Neuronal stem cell (in vitro differentiated cells): ENCODE results near the gene SPATA12.

ENCODE experiments used
- DNase-seq: peaks from one replicate; pipeline ENCODE4 v3.0.0-alpha.2; 2013; ENCODE audit warnings: low spot score
- H2AFZ ChIP-seq: one replicate; pipeline ENCODE4 v1.6.1; 2013; ENCODE audit warnings: mild to moderate bottlenecking, low read length, inconsistent platforms
- H2AK5ac ChIP-seq: 2 replicates; pipeline ENCODE4 v1.6.1; 2013; ENCODE audit warnings: low read depth, mild to moderate bottlenecking, inconsistent platforms, low read length, moderate library complexity, mixed read lengths
- H2BK120ac ChIP-seq: 2 replicates; pipeline ENCODE4 v1.6.1; 2013; ENCODE audit warnings: low read depth, mild to moderate bottlenecking, inconsistent platforms, low read length, moderate library complexity, mixed read lengths
- H2BK12ac ChIP-seq: one replicate; pipeline ENCODE4 v1.6.1; 2013; ENCODE audit warnings: low read length, inconsistent platforms
- H2BK15ac ChIP-seq: 2 replicates; pipeline ENCODE4 v1.6.1; 2013; ENCODE audit warnings: mild to moderate bottlenecking, low read length, inconsistent platforms, mixed read lengths
- H2BK5ac ChIP-seq: one replicate; pipeline ENCODE4 v1.6.1; 2013; ENCODE audit warnings: inconsistent platforms, mild to moderate bottlenecking, low read length, moderate library complexity
- H3K14ac ChIP-seq: one replicate; pipeline ENCODE4 v1.6.1; 2013; ENCODE audit warnings: low read length, inconsistent platforms
- H3K18ac ChIP-seq: 2 replicates; pipeline ENCODE4 v1.6.1; 2013; ENCODE audit warnings: low read length, inconsistent platforms
- H3K23ac ChIP-seq: 2 replicates; pipeline ENCODE4 v1.6.1; 2013; ENCODE audit warnings: low read depth, mild to moderate bottlenecking, mixed read lengths, low read length, inconsistent platforms; ENCODE audit not compliant: poor library complexity
- H3K27ac ChIP-seq: replicated peaks from 3 replicates; pipeline ENCODE4 v1.5.1; 2013; ENCODE audit warnings: low read length, inconsistent platforms
- H3K27me3 ChIP-seq, 3 experiments: 2 replicates each; pipeline ENCODE4 v1.6.1; 2013; ENCODE audit warnings: low read length in 3 of 3, mild to moderate bottlenecking in 2 of 3, inconsistent platforms in 1 of 3, low read depth in 1 of 3, mixed read lengths in 1 of 3, moderate library complexity in 1 of 3; ENCODE audit not compliant: control insufficient read depth in 3 of 3, insufficient read depth in 3 of 3
- H3K36me3 ChIP-seq, 2 donors: replicated peaks in 1 of 2; 2 replicates each; pipeline ENCODE4 v1.6.1; 2013; ENCODE audit warnings: low read length in 2 of 2; ENCODE audit not compliant: control insufficient read depth in 2 of 2, insufficient read depth in 2 of 2
- H3K4ac ChIP-seq: 2 replicates; pipeline ENCODE4 v1.6.1; 2013; ENCODE audit warnings: inconsistent platforms, mild to moderate bottlenecking, low read length, moderate library complexity
- H3K4me1 ChIP-seq, 2 donors: 1 replicate in 1 of 2; 2 replicates in 1 of 2; pipeline ENCODE4 v1.6.1; 2013; ENCODE audit warnings: low read length in 2 of 2, low read depth in 1 of 2; ENCODE audit not compliant: control insufficient read depth in 2 of 2, insufficient read depth in 1 of 2
- H3K4me2 ChIP-seq: one replicate; pipeline ENCODE4 v1.6.1; 2013; ENCODE audit warnings: mild to moderate bottlenecking, low read length, inconsistent platforms; ENCODE audit not compliant: insufficient read depth, poor library complexity, severe bottlenecking
- H3K4me3 ChIP-seq, 2 donors: 2 replicates each; pipeline ENCODE4 v1.5.1; 2013; ENCODE audit warnings: low read length in 2 of 2, mild to moderate bottlenecking in 2 of 2, inconsistent platforms in 1 of 2, moderate library complexity in 1 of 2
- H3K79me1 ChIP-seq: one replicate; pipeline ENCODE4 v1.6.1; 2013; ENCODE audit warnings: low read depth, mild to moderate bottlenecking, inconsistent platforms, low read length, moderate library complexity
- H3K9ac ChIP-seq: one replicate; pipeline ENCODE4 v1.6.1; 2013; ENCODE audit warnings: mild to moderate bottlenecking, low read depth, low read length, inconsistent platforms; ENCODE audit not compliant: poor library complexity
- H3K9me3 ChIP-seq, 2 donors: replicated peaks in 1 of 2; 2 replicates each; pipeline versions ENCODE3 to v1.6.1; 2013; ENCODE audit warnings: low read length in 2 of 2, mild to moderate bottlenecking in 2 of 2, inconsistent platforms in 1 of 2, low read depth in 1 of 2, mixed read lengths in 1 of 2, moderate library complexity in 1 of 2; ENCODE audit not compliant: control insufficient read depth in 2 of 2, insufficient read depth in 1 of 2
- H4K8ac ChIP-seq: one replicate; pipeline ENCODE4 v1.6.1; 2013; ENCODE audit warnings: low read depth, mild to moderate bottlenecking, inconsistent platforms, low read length, moderate library complexity
- H4K91ac ChIP-seq: one replicate; pipeline ENCODE4 v1.6.1; 2013; ENCODE audit warnings: low read length, low read depth, mild to moderate bottlenecking, inconsistent platforms; ENCODE audit not compliant: poor library complexity
- WGBS, 2 donors: extraction: QIAGEN DNeasy Blood & Tissue Kit; methylation state at CpG; one replicate each; pipeline ENCODE4 v1.1.7; 2013; ENCODE audit warnings: missing lambda C conversion rate in 2 of 2, mixed read lengths in 1 of 2; ENCODE audit not compliant: insufficient read length in 2 of 2, insufficient replicate concordance in 1 of 2; ENCODE audit errors: extremely low coverage in 2 of 2; 5-methylcytosine and 5-hydroxymethylcytosine counted together

The SPATA12 gene

GRCh38 chr3:57098418-57099310 lies 38.2 kb downstream of the SPATA12 start:
- Histone ChIP-seq H2BK15ac (no peak overlapping the region), H3K18ac (no peak overlapping the region), H3K4me1 (no peaks in the 10 kb centered on the region), H3K9me3 (peaks cover 0 to under 1% of the 10 kb centered on the region in 2 donors), H3K79me1 (no peaks in the 10 kb centered on the region), H3K9ac (no peak overlapping the region), H4K8ac (no peak overlapping the region), H2AK5ac (no peak overlapping the region), H3K27ac (no peak overlapping the region), H2AFZ (no peak overlapping the region), H3K27me3 (no peaks in the 10 kb centered on the region), H3K36me3 (peaks cover 47 to 98% of the 10 kb centered on the region in 2 donors), H3K23ac (no peak overlapping the region), H2BK5ac (no peak overlapping the region), H2BK120ac (no peak overlapping the region), H3K4me2 (no peak overlapping the region), H3K4me3 (no peak overlapping the region), H3K4ac (no peak overlapping the region), H2BK12ac (no peak overlapping the region), H3K14ac (no peak overlapping the region), H4K91ac (no peak overlapping the region)
- DNase-seq: no peak
- no CpG with 5 or more reads among the region's 6 CpGs for WGBS, 2 donors

DNA sequence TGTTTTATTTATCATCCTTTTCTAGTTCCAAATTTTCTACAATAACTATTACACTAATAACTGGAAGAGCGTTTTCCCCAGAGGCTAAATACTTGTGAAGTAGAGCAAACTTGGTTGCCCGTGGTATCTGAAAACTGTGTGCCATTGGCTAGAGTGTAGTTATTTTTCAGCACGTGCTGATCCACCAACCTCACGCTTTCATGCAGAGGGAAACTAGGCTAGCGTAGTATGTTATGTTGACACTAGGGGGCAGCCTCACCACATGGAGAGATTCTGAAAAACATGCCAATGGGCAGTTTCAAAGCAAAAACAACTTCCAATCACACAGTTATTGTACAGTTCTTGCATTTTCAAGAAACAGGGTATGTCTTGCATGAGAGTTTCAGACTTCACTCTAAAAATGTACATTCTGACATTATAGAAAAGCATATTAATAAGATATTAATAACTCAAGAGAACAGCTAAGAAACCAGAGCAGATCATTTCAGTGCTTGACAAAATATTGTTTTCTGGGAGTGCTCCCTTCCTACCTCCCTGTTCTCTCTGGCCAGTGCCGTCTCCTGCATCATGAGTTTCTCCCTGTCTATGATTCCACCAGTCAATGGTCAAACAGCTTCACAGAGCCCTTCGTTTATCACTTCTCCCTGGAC lies 39.7 kb downstream of the SPATA12 start:
- H3K18ac ChIP-seq: no peak overlapping the region
- H4K91ac ChIP-seq: no peak overlapping the region
- H3K9me3 ChIP-seq: no peaks in the 10 kb centered on the region
- no peaks in the 10 kb centered on the region for H3K4me1 ChIP-seq
- no peak overlapping the region for H3K4me2 ChIP-seq
- H3K27ac ChIP-seq: no peak overlapping the region
- H2BK15ac ChIP-seq: no peak overlapping the region
- no peak overlapping the region for H2BK120ac ChIP-seq
- no peak overlapping the region for H3K4ac ChIP-seq
- H2AFZ ChIP-seq: no peak overlapping the region
- no peak overlapping the region for H3K23ac ChIP-seq
- peaks cover 46 to 98% of the 10 kb centered on the region in 2 donors for H3K36me3 ChIP-seq
- H3K27me3 ChIP-seq: no peaks in the 10 kb centered on the region
- no peak overlapping the region for H2BK5ac ChIP-seq
- no peak overlapping the region for H4K8ac ChIP-seq
- no peak overlapping the region for H2BK12ac ChIP-seq
- no peak overlapping the region for H3K9ac ChIP-seq
- H2AK5ac ChIP-seq: no peak overlapping the region
- DNase-seq: peak; percentile 74
- H3K4me3 ChIP-seq: no peak overlapping the region
- WGBS, 2 donors: no CpG with 5 or more reads among the region's 7 CpGs
- no peak overlapping the region for H3K14ac ChIP-seq
- no peaks in the 10 kb centered on the region for H3K79me1 ChIP-seq

- Histone ChIP-seq H2BK15ac (no peak overlapping the region), H3K4me2 (no peak overlapping the region), H3K4me3 (no peak overlapping the region), H3K79me1 (no peaks in the 10 kb centered on the region), H4K8ac (no peak overlapping the region), H3K27me3 (no peaks in the 10 kb centered on the region), H3K9me3 (no peaks in the 10 kb centered on the region), H3K36me3 (peaks cover 25 to 92% of the 10 kb centered on the region in 2 donors), H3K23ac (no peak overlapping the region), H4K91ac (no peak overlapping the region), H2AFZ (no peak overlapping the region), H3K27ac (no peak overlapping the region), H2BK120ac (no peak overlapping the region), H3K9ac (no peak overlapping the region), H2BK12ac (no peak overlapping the region), H3K4me1 (peaks cover 0 to 10% of the 10 kb centered on the region in 2 donors), H3K14ac (no peak overlapping the region), H2AK5ac (no peak overlapping the region), H2BK5ac (no peak overlapping the region), H3K18ac (no peak overlapping the region), H3K4ac (no peak overlapping the region)
- no peak for DNase-seq
- WGBS, 2 donors: no CpG with 5 or more reads among the region's 9 CpGs
These were observed 45.1 kb downstream of the SPATA12 start for GRCh38 chr3:57105585-57105984.

DNA sequence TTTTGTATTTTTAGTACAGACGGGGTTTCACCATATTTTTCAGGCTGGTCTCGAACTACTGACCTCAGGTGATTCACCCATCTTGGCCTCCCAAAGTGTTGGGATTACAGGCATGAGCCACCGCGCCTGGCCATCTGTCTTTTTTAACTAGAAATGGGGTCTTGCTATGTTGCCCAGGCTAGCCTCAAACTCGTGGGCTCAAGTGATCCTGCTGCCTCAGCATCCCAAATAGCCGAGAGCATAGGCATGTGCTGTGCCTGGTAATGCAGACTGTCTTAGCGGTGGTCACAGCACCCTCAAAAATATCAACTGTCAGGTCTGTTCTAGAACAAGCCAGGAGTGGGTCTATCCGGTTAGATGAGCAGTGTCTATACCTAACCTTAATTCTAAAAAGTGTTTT lies 48.2 kb downstream of the SPATA12 start:
- no peak overlapping the region for H4K8ac ChIP-seq
- no peaks in the 10 kb centered on the region for H3K27me3 ChIP-seq
- H3K27ac ChIP-seq: no peak overlapping the region
- H3K79me1 ChIP-seq: no peaks in the 10 kb centered on the region
- no peak overlapping the region for H3K14ac ChIP-seq
- H3K36me3 ChIP-seq: peaks cover 24 to 88% of the 10 kb centered on the region in 2 donors
- no peaks in the 10 kb centered on the region for H3K9me3 ChIP-seq
- no peak overlapping the region for H3K4ac ChIP-seq
- peaks cover 2 to 13% of the 10 kb centered on the region in 2 donors for H3K4me1 ChIP-seq
- H3K9ac ChIP-seq: no peak overlapping the region
- H4K91ac ChIP-seq: no peak overlapping the region
- no peak overlapping the region for H2BK5ac ChIP-seq
- no peak overlapping the region for H2AFZ ChIP-seq
- H2AK5ac ChIP-seq: no peak overlapping the region
- no peak overlapping the region for H3K4me2 ChIP-seq
- H2BK15ac ChIP-seq: no peak overlapping the region
- H3K18ac ChIP-seq: peak overlapping the region; percentile 15
- no peak overlapping the region for H2BK12ac ChIP-seq
- H3K4me3 ChIP-seq: no peak overlapping the region
- H3K23ac ChIP-seq: no peak overlapping the region
- WGBS, 2 donors: no CpG with 5 or more reads among the region's 8 CpGs
- no peak overlapping the region for H2BK120ac ChIP-seq
- no peak for DNase-seq
